ENCODE measurements around the gene FANCI. TPM values are rescaled to one million over a fixed set of nuclear protein-coding genes. Genes with fewer than 3 reads are reported as not detected.
A peak's percentile ranks its signal among the peaks of the same experiment; 100 is the strongest.

The FANCI gene
- total and polyA plus RNA-seq, 2 experiments from 2014 or later: 11.2 to 14.2 TPM

- Histone ChIP-seq H3K27me3 (replicated peaks; ENCODE audit: insufficient read depth) (peaks cover 52% of the 10 kb centered on the region), H4K20me1 (ENCODE audit: insufficient read depth) (no peaks in the 10 kb centered on the region), H3K9me3 (ENCODE audit: low read depth) (no peaks in the 10 kb centered on the region), H3K9me2 (ENCODE audit: insufficient read depth) (no peaks in the 10 kb centered on the region), H3F3A (ENCODE audit: insufficient read depth) (no peaks in the 10 kb centered on the region), H3K79me2 (ENCODE audit: insufficient read depth) (no peaks in the 10 kb centered on the region), H3K9ac (no peak overlapping the region), H3K36me3 (ENCODE audit: low read depth) (no peaks in the 10 kb centered on the region), H3K4me2 (ENCODE audit: unreplicated experiment) (no peak overlapping the region), H3K4me1 (ENCODE audit: insufficient read depth) (no peaks in the 10 kb centered on the region), H3K4me3 (no peak overlapping the region), H2AFZ (no peak overlapping the region), H3K27ac (no peak overlapping the region)
- in situ Hi-C loops (cut with MboI): no loop called here
- 26 to 37% methylated on average over 2 of the region's 2 CpGs for WGBS, 2 experiments (ENCODE audit: low coverage in 1 of 2, low lambda C conversion rate in 2 of 2, missing lambda C conversion rate in 2 of 2)
- TF ChIP-seq EZH2 (IDR thresholded peaks at IDR 0.05; ENCODE audit: insufficient read depth, poor library complexity, severe bottlenecking) (no peak), EZH2phosphoT487 (IDR thresholded peaks at IDR 0.05; ENCODE audit: insufficient read depth, low read depth) (no peak)
- no peak for DNase-seq
Observed at GRCh38 chr15:89353991-89354390, 110.2 kb downstream of the FANCI start.

GRCh38 chr15:89356634-89357298 is 113.0 kb downstream of the FANCI start:
- Histone ChIP-seq H3K27me3 (replicated peaks; ENCODE audit: insufficient read depth) (peaks cover 79% of the 10 kb centered on the region), H3F3A (ENCODE audit: insufficient read depth) (no peaks in the 10 kb centered on the region), H3K9me2 (ENCODE audit: insufficient read depth) (no peaks in the 10 kb centered on the region), H3K27ac (no peak overlapping the region), H4K20me1 (ENCODE audit: insufficient read depth) (no peaks in the 10 kb centered on the region), H3K36me3 (ENCODE audit: low read depth) (no peaks in the 10 kb centered on the region), H3K9me3 (ENCODE audit: low read depth) (no peaks in the 10 kb centered on the region), H3K9ac (no peak overlapping the region), H3K79me2 (ENCODE audit: insufficient read depth) (no peaks in the 10 kb centered on the region), H2AFZ (no peak overlapping the region), H3K4me3 (no peak overlapping the region), H3K4me1 (ENCODE audit: insufficient read depth) (no peaks in the 10 kb centered on the region), H3K4me2 (ENCODE audit: unreplicated experiment) (no peak overlapping the region)
- WGBS, 2 experiments (ENCODE audit: low coverage in 1 of 2, low lambda C conversion rate in 2 of 2, missing lambda C conversion rate in 2 of 2): 22 to 25% methylated on average over 12 to 13 of the region's 13 CpGs
- in situ Hi-C loops (cut with MboI): no loop called here
- DNase-seq: peak; percentile 59
- TF ChIP-seq EZH2 (IDR thresholded peaks at IDR 0.05; ENCODE audit: insufficient read depth, poor library complexity, severe bottlenecking) (no peak), EZH2phosphoT487 (IDR thresholded peaks at IDR 0.05; ENCODE audit: insufficient read depth, low read depth) (no peak)

GRCh38 chr15:89358435-89358754 is 114.6 kb downstream of the FANCI start:
- no peaks in the 10 kb centered on the region for H3K9me3 ChIP-seq (ENCODE audit: low read depth)
- H2AFZ ChIP-seq: peak overlapping the region; percentile 83; the same call in 1 of the 2 replicates
- no peak overlapping the region for H3K9ac ChIP-seq
- no peak for TF ChIP-seq EZH2 (IDR thresholded peaks at IDR 0.05; ENCODE audit: insufficient read depth, poor library complexity, severe bottlenecking)
- H3K27me3 ChIP-seq (replicated peaks; ENCODE audit: insufficient read depth): peaks cover 84% of the 10 kb centered on the region
- 8% methylated on average over 16 of the region's 16 CpGs for WGBS, 2 experiments (ENCODE audit: low coverage in 1 of 2, low lambda C conversion rate in 2 of 2, missing lambda C conversion rate in 2 of 2)
- H3K4me2 ChIP-seq (ENCODE audit: unreplicated experiment): peak overlapping the region; percentile 78
- H3K9me2 ChIP-seq (ENCODE audit: insufficient read depth): no peaks in the 10 kb centered on the region
- no peak for DNase-seq
- H3K36me3 ChIP-seq (ENCODE audit: low read depth): no peaks in the 10 kb centered on the region
- in situ Hi-C loops (cut with MboI): no loop called here
- H4K20me1 ChIP-seq (ENCODE audit: insufficient read depth): no peaks in the 10 kb centered on the region
- no peaks in the 10 kb centered on the region for H3F3A ChIP-seq (ENCODE audit: insufficient read depth)
- H3K4me1 ChIP-seq (ENCODE audit: insufficient read depth): no peaks in the 10 kb centered on the region
- H3K79me2 ChIP-seq (ENCODE audit: insufficient read depth): no peaks in the 10 kb centered on the region
- peak overlapping the region; percentile 79 for H3K4me3 ChIP-seq
- no peak overlapping the region for H3K27ac ChIP-seq

GRCh38 chr15:89358755-89359439 is 115.1 kb downstream of the FANCI start:
- Histone ChIP-seq H3K4me1 (ENCODE audit: insufficient read depth) (no peaks in the 10 kb centered on the region), H2AFZ (peak overlapping the region; percentile 83), H3K9ac (no peak overlapping the region), H3K79me2 (ENCODE audit: insufficient read depth) (no peaks in the 10 kb centered on the region), H3K4me2 (ENCODE audit: unreplicated experiment) (peak overlapping the region; percentile 78), H3F3A (ENCODE audit: insufficient read depth) (no peaks in the 10 kb centered on the region), H3K9me2 (ENCODE audit: insufficient read depth) (no peaks in the 10 kb centered on the region), H3K27ac (no peak overlapping the region), H3K4me3 (peak overlapping the region; percentile 79), H3K27me3 (replicated peaks; ENCODE audit: insufficient read depth) (peaks cover 84% of the 10 kb centered on the region), H4K20me1 (ENCODE audit: insufficient read depth) (no peaks in the 10 kb centered on the region), H3K9me3 (ENCODE audit: low read depth) (no peaks in the 10 kb centered on the region), H3K36me3 (ENCODE audit: low read depth) (no peaks in the 10 kb centered on the region)
- DNase-seq: peak; percentile 82
- in situ Hi-C loops (cut with MboI): no loop called here
- TF ChIP-seq EZH2phosphoT487 (IDR thresholded peaks at IDR 0.05; ENCODE audit: insufficient read depth, low read depth) (no peak), EZH2 (IDR thresholded peaks at IDR 0.05; ENCODE audit: insufficient read depth, poor library complexity, severe bottlenecking) (no peak)
- WGBS, 2 experiments (ENCODE audit: low coverage in 1 of 2, low lambda C conversion rate in 2 of 2, missing lambda C conversion rate in 2 of 2): 3% methylated on average over 28 to 58 of the region's 68 CpGs

Data from GM23248 (cell line).